HEK293 (cell line): ENCODE results near the gene HIPK1.

ENCODE experiments used
- BCL11A ChIP-seq: fragments of 450-650 bp; formaldehyde crosslinking; IDR thresholded peaks from 2 replicates; pipeline ENCODE4 v1.5.1; 2016; ENCODE audit warnings: low read depth, missing biosample characterization, missing genetic modification characterization
- EGR2 ChIP-seq: fragments of 450-650 bp; formaldehyde crosslinking; IDR thresholded peaks from 2 replicates; pipeline ENCODE4 v1.5.1; 2016; ENCODE audit warnings: low read depth, missing biosample characterization, missing genetic modification characterization
- GLI4 ChIP-seq: fragments of 450-650 bp; formaldehyde crosslinking; IDR thresholded peaks from 2 replicates; pipeline ENCODE4 v1.5.1; 2016; ENCODE audit warnings: missing biosample characterization, missing genetic modification characterization
- HOXA7 ChIP-seq: sonication (generic); formaldehyde crosslinking; IDR thresholded peaks from 2 replicates; pipeline ENCODE4 v1.8.1; 2022; ENCODE audit warnings: missing genetic modification reagents, borderline replicate concordance
- KLF9 ChIP-seq: fragments of 450-650 bp; formaldehyde crosslinking; IDR thresholded peaks from 2 replicates; pipeline ENCODE4 v1.5.1; 2016; ENCODE audit warnings: missing biosample characterization, missing genetic modification characterization, low read depth
- MYNN ChIP-seq: fragments of 450-650 bp; formaldehyde crosslinking; IDR thresholded peaks from 2 replicates; pipeline ENCODE4 v1.5.1; 2016; ENCODE audit warnings: missing biosample characterization, missing genetic modification characterization, borderline replicate concordance
- OSR2 ChIP-seq: fragments of 450-650 bp; formaldehyde crosslinking; IDR thresholded peaks from 2 replicates; pipeline ENCODE4 v1.5.1; 2016; ENCODE audit warnings: missing biosample characterization, missing genetic modification characterization
- OVOL3 ChIP-seq: fragments of 450-650 bp; formaldehyde crosslinking; IDR thresholded peaks from 2 replicates; pipeline ENCODE4 v1.5.1; 2016; ENCODE audit warnings: missing biosample characterization, missing genetic modification characterization
- SP7 ChIP-seq: fragments of 450-650 bp; formaldehyde crosslinking; IDR thresholded peaks from 2 replicates; pipeline ENCODE4 v1.5.1; 2016; ENCODE audit warnings: missing biosample characterization, missing genetic modification characterization
- TCF7L2 ChIP-seq: IDR thresholded peaks from 2 replicates; pipeline ENCODE4 v1.6.1; 2011; ENCODE audit warnings: low read depth, mild to moderate bottlenecking, inconsistent platforms, low read length, moderate library complexity, borderline replicate concordance
- YY2 ChIP-seq: fragments of 450-650 bp; formaldehyde crosslinking; IDR thresholded peaks from 2 replicates; pipeline ENCODE4 v1.5.1; 2016; ENCODE audit warnings: missing biosample characterization, missing genetic modification characterization
- ZFP3 ChIP-seq: fragments of 450-650 bp; formaldehyde crosslinking; IDR thresholded peaks from 2 replicates; pipeline ENCODE4 v1.5.1; 2016; ENCODE audit warnings: low read depth, missing biosample characterization, missing genetic modification characterization
- ZFP37 ChIP-seq: fragments of 450-650 bp; formaldehyde crosslinking; IDR thresholded peaks from 2 replicates; pipeline ENCODE4 v1.5.1; 2016; ENCODE audit warnings: missing biosample characterization, missing genetic modification characterization
- ZNF133 ChIP-seq: fragments of 450-650 bp; formaldehyde crosslinking; IDR thresholded peaks from 2 replicates; pipeline ENCODE4 v1.5.1; 2016; ENCODE audit warnings: missing biosample characterization, missing genetic modification characterization
- ZNF138 ChIP-seq: fragments of 450-650 bp; formaldehyde crosslinking; IDR thresholded peaks from 2 replicates; pipeline ENCODE4 v1.5.1; 2016; ENCODE audit warnings: missing biosample characterization, missing genetic modification characterization, borderline replicate concordance
- ZNF2 ChIP-seq: fragments of 450-650 bp; formaldehyde crosslinking; IDR thresholded peaks from 2 replicates; pipeline ENCODE4 v1.5.1; 2016; ENCODE audit warnings: missing biosample characterization, missing genetic modification characterization
- ZNF223 ChIP-seq: fragments of 450-650 bp; formaldehyde crosslinking; IDR thresholded peaks from 2 replicates; pipeline ENCODE4 v1.5.1; 2016; ENCODE audit warnings: missing biosample characterization, missing genetic modification characterization
- ZNF274 ChIP-seq, 2 experiments: fragments of 200-500 bp in 1 of 2; fragments of 450-650 bp in 1 of 2; sonication (Bioruptor generic) in 1 of 2; formaldehyde crosslinking in 1 of 2; IDR thresholded peaks; 2 replicates each; pipeline versions ENCODE4 v1.5.1 to v1.6.1; 2014 to 2016; ENCODE audit warnings: borderline replicate concordance in 1 of 2, inconsistent platforms in 1 of 2, low read length in 1 of 2, missing biosample characterization in 1 of 2, missing genetic modification characterization in 1 of 2
- ZNF292 ChIP-seq: fragments of 450-650 bp; formaldehyde crosslinking; IDR thresholded peaks from 2 replicates; pipeline ENCODE4 v1.5.1; 2016; ENCODE audit warnings: low read depth, missing biosample characterization, missing genetic modification characterization, borderline replicate concordance
- ZNF341 ChIP-seq: fragments of 450-650 bp; formaldehyde crosslinking; IDR thresholded peaks from 2 replicates; pipeline ENCODE4; 2016; ENCODE audit warnings: low read depth, missing biosample characterization, missing genetic modification characterization
- ZNF354C ChIP-seq: fragments of 450-650 bp; formaldehyde crosslinking; IDR thresholded peaks from 2 replicates; pipeline ENCODE4 v1.5.1; 2016; ENCODE audit warnings: missing biosample characterization, missing genetic modification characterization, low read depth, borderline replicate concordance
- ZNF37A ChIP-seq: fragments of 450-650 bp; IDR thresholded peaks from 2 replicates; pipeline ENCODE4 v1.5.1; 2018; ENCODE audit warnings: missing biosample characterization, missing genetic modification characterization
- ZNF423 ChIP-seq: fragments of 450-650 bp; formaldehyde crosslinking; IDR thresholded peaks from 2 replicates; pipeline ENCODE4 v1.5.1; 2016; ENCODE audit warnings: missing biosample characterization, missing genetic modification characterization
- ZNF530 ChIP-seq: fragments of 450-650 bp; formaldehyde crosslinking; IDR thresholded peaks from 2 replicates; pipeline ENCODE4 v1.5.1; 2016; ENCODE audit warnings: low read depth, missing biosample characterization, missing genetic modification characterization
- ZNF544 ChIP-seq: fragments of 450-650 bp; formaldehyde crosslinking; IDR thresholded peaks from 2 replicates; pipeline ENCODE4 v1.5.0; 2017; ENCODE audit warnings: missing biosample characterization, missing genetic modification characterization
- ZNF555 ChIP-seq: fragments of 450-650 bp; formaldehyde crosslinking; conservative IDR thresholded peaks from 2 replicates; pipeline ENCODE4 v1.5.1; 2017; ENCODE audit warnings: missing biosample characterization, mild to moderate bottlenecking, missing genetic modification characterization, inconsistent platforms
- ZNF623 ChIP-seq: fragments of 450-650 bp; formaldehyde crosslinking; IDR thresholded peaks from 2 replicates; pipeline ENCODE4 v1.5.1; 2016; ENCODE audit warnings: missing biosample characterization, missing genetic modification characterization
- ZNF785 ChIP-seq: fragments of 450-650 bp; formaldehyde crosslinking; IDR thresholded peaks from 2 replicates; pipeline ENCODE4 v1.5.1; 2016; ENCODE audit warnings: missing biosample characterization, missing genetic modification characterization
- ZNF843 ChIP-seq: fragments of 450-650 bp; formaldehyde crosslinking; IDR thresholded peaks from 2 replicates; pipeline ENCODE4 v1.5.1; 2016; ENCODE audit warnings: missing biosample characterization, missing genetic modification characterization
- ZSCAN30 ChIP-seq: fragments of 450-650 bp; IDR thresholded peaks from 2 replicates; pipeline ENCODE4 v1.5.1; 2018; ENCODE audit warnings: missing biosample characterization, mild to moderate bottlenecking, missing genetic modification characterization, moderate library complexity
- ZXDB ChIP-seq: fragments of 450-650 bp; formaldehyde crosslinking; IDR thresholded peaks from 2 replicates; pipeline ENCODE4 v1.5.1; 2016; ENCODE audit warnings: missing biosample characterization, missing genetic modification characterization
- TF ChIP-seq, protein P1 (sequence below): fragments of 450-650 bp; formaldehyde crosslinking; IDR thresholded peaks from 2 replicates; pipeline ENCODE4 v1.5.1; 2016; ENCODE audit warnings: missing biosample characterization, missing genetic modification characterization
- TF ChIP-seq, protein P2 (sequence below): fragments of 450-650 bp; formaldehyde crosslinking; IDR thresholded peaks from 2 replicates; pipeline ENCODE4 v1.5.1; 2016; ENCODE audit warnings: missing biosample characterization, missing genetic modification characterization
- TF ChIP-seq, protein P3 (sequence below): fragments of 450-650 bp; formaldehyde crosslinking; optimal IDR thresholded peaks from 2 replicates; pipeline ENCODE3; 2016; ENCODE audit warnings: missing biosample characterization, mild to moderate bottlenecking, missing genetic modification characterization
- TF ChIP-seq, protein P4 (sequence below): fragments of 450-650 bp; formaldehyde crosslinking; IDR thresholded peaks from 2 replicates; pipeline ENCODE4 v1.5.1; 2016; ENCODE audit warnings: missing biosample characterization, missing genetic modification characterization

Gene HIPK1

DNA sequence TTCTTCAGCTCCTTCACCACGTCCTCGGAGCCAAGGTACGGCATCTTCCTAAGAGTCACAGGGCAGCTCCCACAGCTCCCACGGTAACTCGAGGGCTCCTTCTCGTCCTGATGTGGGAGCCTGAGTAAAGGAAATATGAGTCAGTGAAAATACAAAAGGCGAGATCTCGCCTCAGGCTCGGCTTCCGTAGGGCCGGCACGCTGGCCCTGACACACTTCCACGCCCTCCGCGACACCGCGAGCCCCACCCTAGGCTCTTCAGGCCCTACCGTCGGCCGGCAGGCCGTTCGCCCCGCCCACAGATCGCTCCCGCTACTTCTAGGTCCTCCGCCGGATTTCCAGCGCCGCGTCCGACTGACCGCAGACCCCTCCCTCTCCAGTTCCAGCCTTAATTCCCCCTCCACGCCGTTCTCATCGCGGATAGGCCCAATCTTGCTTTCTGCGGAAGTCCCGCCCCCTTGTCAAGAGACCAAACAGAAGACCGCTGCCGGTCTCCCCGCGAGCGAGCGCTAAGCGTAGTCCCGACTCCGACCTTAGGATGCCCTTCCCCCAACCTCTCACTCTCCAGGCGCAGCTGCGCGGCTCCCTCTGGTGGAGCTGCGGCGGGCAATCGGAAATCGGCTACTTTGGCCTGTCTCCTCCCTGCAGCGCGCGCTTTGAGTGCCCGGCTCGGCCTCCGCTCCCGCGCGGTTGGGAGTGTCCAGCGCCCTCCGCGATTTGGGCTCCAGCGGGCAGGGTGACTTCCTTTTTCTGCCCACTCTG is 24.3 kb upstream of the HIPK1 start, which contains the start of the genes AP4B1 and DCLRE1B (continued):
- TF ChIP-seq, protein P1, sequence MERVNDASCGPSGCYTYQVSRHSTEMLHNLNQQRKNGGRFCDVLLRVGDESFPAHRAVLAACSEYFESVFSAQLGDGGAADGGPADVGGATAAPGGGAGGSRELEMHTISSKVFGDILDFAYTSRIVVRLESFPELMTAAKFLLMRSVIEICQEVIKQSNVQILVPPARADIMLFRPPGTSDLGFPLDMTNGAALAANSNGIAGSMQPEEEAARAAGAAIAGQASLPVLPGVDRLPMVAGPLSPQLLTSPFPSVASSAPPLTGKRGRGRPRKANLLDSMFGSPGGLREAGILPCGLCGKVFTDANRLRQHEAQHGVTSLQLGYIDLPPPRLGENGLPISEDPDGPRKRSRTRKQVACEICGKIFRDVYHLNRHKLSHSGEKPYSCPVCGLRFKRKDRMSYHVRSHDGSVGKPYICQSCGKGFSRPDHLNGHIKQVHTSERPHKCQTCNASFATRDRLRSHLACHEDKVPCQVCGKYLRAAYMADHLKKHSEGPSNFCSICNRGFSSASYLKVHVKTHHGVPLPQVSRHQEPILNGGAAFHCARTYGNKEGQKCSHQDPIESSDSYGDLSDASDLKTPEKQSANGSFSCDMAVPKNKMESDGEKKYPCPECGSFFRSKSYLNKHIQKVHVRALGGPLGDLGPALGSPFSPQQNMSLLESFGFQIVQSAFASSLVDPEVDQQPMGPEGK = peak; percentile 96
- TF ChIP-seq MYNN = 0 out of 2 replicates have a peak, but pooled peaks have one; percentile 27
- TF ChIP-seq ZNF544 (tag by site-specific recombination) = no peak
- no peak for TF ChIP-seq ZNF274 (IDR thresholded peaks at IDR 0.05; ENCODE audit: low read length)
- no peak for TF ChIP-seq ZNF274 (tag by site-specific recombination; IDR thresholded peaks at IDR 0.05; ENCODE audit: borderline replicate concordance)
- no peak for TF ChIP-seq ZFP3 (tag by site-specific recombination)
- TF ChIP-seq ZSCAN30 (tag by site-specific recombination) = peak; percentile 67
- TF ChIP-seq OSR2 (tag by site-specific recombination) = peak; percentile 68; the same call in 1 of the 2 replicates
- TF ChIP-seq, protein P2, sequence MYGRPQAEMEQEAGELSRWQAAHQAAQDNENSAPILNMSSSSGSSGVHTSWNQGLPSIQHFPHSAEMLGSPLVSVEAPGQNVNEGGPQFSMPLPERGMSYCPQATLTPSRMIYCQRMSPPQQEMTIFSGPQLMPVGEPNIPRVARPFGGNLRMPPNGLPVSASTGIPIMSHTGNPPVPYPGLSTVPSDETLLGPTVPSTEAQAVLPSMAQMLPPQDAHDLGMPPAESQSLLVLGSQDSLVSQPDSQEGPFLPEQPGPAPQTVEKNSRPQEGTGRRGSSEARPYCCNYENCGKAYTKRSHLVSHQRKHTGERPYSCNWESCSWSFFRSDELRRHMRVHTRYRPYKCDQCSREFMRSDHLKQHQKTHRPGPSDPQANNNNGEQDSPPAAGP = peak; percentile 78
- TF ChIP-seq ZNF555 (tag by site-specific recombination) = no peak
- peak; percentile 70; the same call in 1 of the 2 replicates for TF ChIP-seq TCF7L2
- TF ChIP-seq ZNF223 (tag by site-specific recombination) = no peak
- TF ChIP-seq, protein P3, sequence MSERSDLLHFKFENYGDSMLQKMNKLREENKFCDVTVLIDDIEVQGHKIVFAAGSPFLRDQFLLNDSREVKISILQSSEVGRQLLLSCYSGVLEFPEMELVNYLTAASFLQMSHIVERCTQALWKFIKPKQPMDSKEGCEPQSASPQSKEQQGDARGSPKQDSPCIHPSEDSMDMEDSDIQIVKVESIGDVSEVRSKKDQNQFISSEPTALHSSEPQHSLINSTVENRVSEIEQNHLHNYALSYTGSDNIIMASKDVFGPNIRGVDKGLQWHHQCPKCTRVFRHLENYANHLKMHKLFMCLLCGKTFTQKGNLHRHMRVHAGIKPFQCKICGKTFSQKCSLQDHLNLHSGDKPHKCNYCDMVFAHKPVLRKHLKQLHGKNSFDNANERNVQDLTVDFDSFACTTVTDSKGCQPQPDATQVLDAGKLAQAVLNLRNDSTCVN = peak; percentile 100
- peak; percentile 65 for TF ChIP-seq KLF9
- TF ChIP-seq, protein P4, sequence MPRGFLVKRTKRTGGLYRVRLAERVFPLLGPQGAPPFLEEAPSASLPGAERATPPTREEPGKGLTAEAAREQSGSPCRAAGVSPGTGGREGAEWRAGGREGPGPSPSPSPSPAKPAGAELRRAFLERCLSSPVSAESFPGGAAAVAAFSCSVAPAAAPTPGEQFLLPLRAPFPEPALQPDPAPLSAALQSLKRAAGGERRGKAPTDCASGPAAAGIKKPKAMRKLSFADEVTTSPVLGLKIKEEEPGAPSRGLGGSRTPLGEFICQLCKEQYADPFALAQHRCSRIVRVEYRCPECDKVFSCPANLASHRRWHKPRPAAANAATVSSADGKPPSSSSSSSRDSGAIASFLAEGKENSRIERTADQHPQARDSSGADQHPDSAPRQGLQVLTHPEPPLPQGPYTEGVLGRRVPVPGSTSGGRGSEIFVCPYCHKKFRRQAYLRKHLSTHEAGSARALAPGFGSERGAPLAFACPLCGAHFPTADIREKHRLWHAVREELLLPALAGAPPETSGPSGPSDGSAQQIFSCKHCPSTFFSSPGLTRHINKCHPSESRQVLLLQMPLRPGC = 0 out of 2 replicates have a peak, but pooled peaks have one; percentile 20
- TF ChIP-seq ZNF354C (tag by site-specific recombination) = no peak
- no peak for TF ChIP-seq ZNF530 (tag by site-specific recombination)
- no peak for TF ChIP-seq OVOL3
- peak; percentile 85; the same call in 1 of the 2 replicates for TF ChIP-seq SP7
- TF ChIP-seq ZFP37 = peak; percentile 65; the same call in 1 of the 2 replicates
- TF ChIP-seq ZNF843 (tag by site-specific recombination) = peak; percentile 67
- TF ChIP-seq ZXDB (tag by site-specific recombination) = peak; percentile 91; the same call in 1 of the 2 replicates
- TF ChIP-seq BCL11A = peak; percentile 61; the same call in 1 of the 2 replicates
- no peak for TF ChIP-seq ZNF292
- TF ChIP-seq EGR2 (tag by site-specific recombination) = peak; percentile 21; the same call in 1 of the 2 replicates
- TF ChIP-seq HOXA7 = no peak
- peak; percentile 74 for TF ChIP-seq ZNF2 (tag by site-specific recombination)
- no peak for TF ChIP-seq YY2 (tag by site-specific recombination)
- 0 out of 2 replicates have a peak, but pooled peaks have one; percentile 33 for TF ChIP-seq ZNF623 (tag by site-specific recombination)
- no peak for TF ChIP-seq ZNF37A (tag by site-specific recombination)
- no peak for TF ChIP-seq ZNF138 (tag by site-specific recombination)
- no peak for TF ChIP-seq ZNF133 (tag by site-specific recombination)
- no peak for TF ChIP-seq ZNF785 (tag by site-specific recombination)
- TF ChIP-seq GLI4 (tag by site-specific recombination) = 0 out of 2 replicates have a peak, but pooled peaks have one; percentile 88
- peak; percentile 82 for TF ChIP-seq ZNF341 (tag by site-specific recombination)
- no peak for TF ChIP-seq ZNF423 (tag by site-specific recombination)
